NB4 (cell line): ENCODE measurements around the gene MPLKIP.
"Not testable (repeated sequence)": the region's sequence is repeated elsewhere in the genome, so short reads cannot be mapped to it uniquely, and the experiment has no call there.

Experiments used
- CTCF ChIP-seq: IDR thresholded peaks from one replicate; pipeline ENCODE4 v1.5.1; 2012; ENCODE audit warnings: low read depth, low read length
- MYC ChIP-seq: IDR thresholded peaks from 2 replicates; pipeline ENCODE4 v1.6.1; 2011; ENCODE audit warnings: low read depth, low read length
- POLR2A ChIP-seq: IDR thresholded peaks from 2 replicates; pipeline ENCODE4 v1.6.1; 2011; ENCODE audit warnings: mild to moderate bottlenecking; ENCODE audit not compliant: insufficient read length; ENCODE audit errors: extremely low read depth

GRCh38 chr7:40168266-40168665 is 33.8 kb upstream of the MPLKIP start:
- not testable (repeated sequence) for TF ChIP-seq CTCF, POLR2A, MYC
